ENCODE data around the gene TRIM25.
A peak's percentile ranks its signal among the peaks of the same experiment; 100 is the strongest.

Gene TRIM25

GRCh38 chr17:56867948-56868376, 45.9 kb downstream of the TRIM25 start:
- DNase-seq (ENCODE audit: low spot score) = peak; percentile 56

DNA sequence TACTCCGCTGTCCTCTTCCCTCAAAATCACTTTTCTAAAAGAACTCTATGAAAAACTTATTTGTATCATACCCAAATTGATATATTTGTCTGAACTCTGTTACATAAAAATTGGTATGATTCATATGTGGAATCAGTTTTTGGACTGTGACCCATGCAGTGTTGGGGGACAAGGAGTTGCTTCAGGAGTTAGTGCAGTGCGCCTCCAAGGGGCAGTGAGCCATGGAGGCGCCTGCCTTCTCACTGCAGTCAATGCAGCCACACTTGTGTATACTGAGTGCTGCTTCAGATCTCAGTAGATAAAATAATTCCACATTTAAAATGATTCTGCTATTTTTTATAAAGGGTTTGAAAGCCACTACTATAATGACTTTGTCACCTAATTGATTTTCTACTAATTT, 47.4 kb downstream of the TRIM25 start:
- no peak for DNase-seq (ENCODE audit: low spot score)

DNA sequence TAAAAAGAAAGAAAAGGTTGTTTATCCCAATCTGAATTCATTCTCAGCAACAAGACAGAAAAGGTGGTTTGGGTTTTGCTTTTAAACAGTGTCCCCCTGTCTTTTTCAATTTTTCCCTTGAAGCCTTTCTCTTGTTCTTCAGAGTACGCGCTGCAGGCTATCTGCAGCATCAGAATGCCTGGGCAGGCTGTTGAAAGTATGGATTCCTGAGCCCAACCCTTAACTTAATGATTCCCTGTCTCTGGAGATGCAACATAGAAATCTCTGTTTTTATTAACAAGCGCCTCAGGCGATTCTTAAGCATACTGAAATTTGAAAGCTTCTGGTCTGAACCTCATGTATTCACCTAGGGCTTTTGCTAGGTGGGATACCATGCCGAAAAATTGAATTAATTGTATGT, 47.8 kb downstream of the TRIM25 start:
- no peak for DNase-seq (ENCODE audit: low spot score)

DNA sequence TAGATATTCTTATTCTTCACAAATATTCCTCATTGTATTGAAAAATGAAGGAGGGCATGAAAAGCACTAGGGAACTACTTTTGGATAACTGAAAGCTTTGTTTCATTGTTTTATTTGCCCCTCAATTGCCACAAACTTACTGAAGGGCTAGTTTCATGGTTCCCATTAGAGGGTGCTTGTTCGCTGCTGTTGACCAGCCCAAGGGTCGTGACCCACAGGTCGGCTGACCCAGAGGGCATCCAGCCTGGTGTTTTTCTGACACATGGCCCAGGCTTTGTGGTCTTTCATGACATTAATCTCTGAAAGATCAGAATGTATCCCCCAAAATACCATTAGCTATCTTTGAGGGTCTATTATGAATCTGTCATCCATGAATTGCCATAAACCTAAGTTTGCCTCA, 49.9 kb downstream of the TRIM25 start:
- DNase-seq (ENCODE audit: low spot score) = no peak

DNA sequence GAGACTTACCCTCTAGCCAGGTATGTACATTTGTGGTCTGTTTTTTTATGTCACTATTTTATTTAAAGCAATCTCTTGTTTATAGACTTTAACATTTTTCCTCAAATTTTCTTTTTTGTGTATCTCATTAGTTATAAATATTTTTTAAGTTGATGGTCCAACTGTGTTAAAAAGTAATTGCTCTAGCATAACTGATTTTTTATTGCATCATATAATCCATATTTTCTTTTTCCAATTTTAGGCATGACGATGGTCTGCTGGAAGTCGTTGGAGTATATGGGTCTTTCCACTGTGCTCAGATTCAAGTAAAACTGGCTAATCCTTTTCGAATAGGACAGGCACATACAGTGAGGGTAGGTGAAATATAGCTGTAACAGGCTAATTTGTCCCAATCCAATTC, 52.0 kb downstream of the TRIM25 start:
- no peak for DNase-seq (ENCODE audit: low spot score)

GRCh38 chr17:56851008-56851407, 62.8 kb downstream of the TRIM25 start:
- no peak for DNase-seq (ENCODE audit: low spot score)

- no peak for DNase-seq (ENCODE audit: low spot score)
Observed at GRCh38 chr17:56850591-56850990, 63.3 kb downstream of the TRIM25 start.

- DNase-seq (ENCODE audit: low spot score) = no peak
Observed at GRCh38 chr17:56849131-56849530, 64.7 kb downstream of the TRIM25 start.

- no peak for DNase-seq (ENCODE audit: low spot score)
Observed at GRCh38 chr17:56847106-56847505, 66.7 kb downstream of the TRIM25 start.

DNA sequence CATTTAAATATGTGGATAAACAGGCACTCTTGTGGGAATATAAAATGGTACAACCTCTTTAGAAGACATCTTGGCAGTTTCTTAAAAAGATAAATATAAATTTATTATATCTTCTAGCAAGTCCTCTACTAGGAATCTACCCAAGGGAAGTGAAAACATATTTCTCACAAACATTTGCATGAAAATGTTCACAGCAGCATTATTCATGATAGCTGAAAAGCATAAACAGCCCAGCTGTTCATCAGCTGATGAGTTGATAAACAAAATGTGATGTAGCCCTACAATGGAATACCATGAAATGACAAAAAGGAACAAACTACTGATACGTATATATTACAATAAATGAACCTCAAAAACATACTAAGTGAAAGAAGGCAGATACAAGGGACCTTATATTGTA, 67.9 kb downstream of the TRIM25 start:
- no peak for DNase-seq (ENCODE audit: low spot score)

- DNase-seq (ENCODE audit: low spot score) = no peak
Observed at GRCh38 chr17:56842577-56842976, 71.3 kb downstream of the TRIM25 start.

DNA sequence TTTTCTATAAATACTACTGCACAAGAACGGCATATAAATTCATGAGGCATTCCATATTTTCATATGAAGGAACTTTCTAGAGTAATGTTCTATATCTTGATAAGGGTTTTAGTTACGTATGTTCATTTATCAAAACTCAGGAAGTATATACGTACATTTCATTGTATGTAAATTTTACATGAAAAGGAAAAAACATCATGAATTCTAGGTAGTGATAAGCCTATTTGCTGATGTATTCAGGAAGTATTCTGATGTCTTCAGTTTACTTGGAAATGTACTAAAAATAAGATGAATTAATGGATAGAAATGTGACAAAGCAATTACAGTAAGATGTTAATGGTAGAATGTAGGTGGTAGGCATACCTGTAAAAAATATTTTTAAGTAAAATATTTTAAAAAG, 75.2 kb downstream of the TRIM25 start:
- no peak for DNase-seq (ENCODE audit: low spot score)
